ENCODE results near the gene NR3C2.

Gene NR3C2

GRCh38 chr4:148216866-148217814, 225.1 kb downstream of the NR3C2 start:
- Histone ChIP-seq H3K4me3 (ENCODE audit: low read depth in 1 of 5, low read length in 5 of 5) (peak overlapping the region; percentile 34 to 62 (median 60)), H3K4me1 (ENCODE audit: control insufficient read depth in 5 of 5, insufficient read depth in 5 of 5, low read length in 5 of 5) (peaks cover 0 to 18% (median 7%) of the 10 kb centered on the region in 5 donors), H3K36me3 (ENCODE audit: control insufficient read depth in 5 of 5, insufficient read depth in 5 of 5, low read length in 5 of 5) (no peaks in the 10 kb centered on the region), H3K9me3 (ENCODE audit: control insufficient read depth in 5 of 5, low read length in 5 of 5) (peaks cover 0 to 2% (median 0%) of the 10 kb centered on the region in 5 donors), H3K9ac (ENCODE audit: low read length in 5 of 5) (peak overlapping the region in 1 of 5 donors; percentile 9), H3K27ac (ENCODE audit: low read depth, low read length) (peak overlapping the region; percentile 25), H3K27me3 (ENCODE audit: control insufficient read depth in 5 of 5, insufficient read depth in 4 of 5, low read length in 5 of 5) (no peaks in the 10 kb centered on the region)

DNA sequence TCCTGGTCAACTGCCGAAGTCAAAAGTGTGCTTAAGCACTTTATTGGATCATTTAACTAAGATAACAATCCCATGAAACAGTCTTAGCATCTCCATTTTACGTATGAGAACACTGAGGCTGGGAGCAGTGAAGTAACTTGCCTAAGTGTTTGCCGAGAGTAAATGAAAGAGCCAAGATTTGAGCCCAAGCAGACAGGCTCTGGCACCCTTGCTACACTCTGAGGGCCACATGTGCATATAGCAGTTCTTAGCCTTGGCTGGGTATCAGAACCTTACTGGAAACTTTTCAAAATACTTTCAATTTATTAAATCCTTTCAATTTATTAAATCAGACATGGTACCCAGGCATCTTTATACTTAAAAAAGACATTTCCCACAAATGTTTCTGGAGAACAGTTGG, 225.9 kb downstream of the NR3C2 start:
- H3K36me3 ChIP-seq (ENCODE audit: control insufficient read depth in 5 of 5, insufficient read depth in 5 of 5, low read length in 5 of 5) = no peaks in the 10 kb centered on the region
- peak overlapping the region in 2 of 5 donors; percentile 34 to 62 for H3K4me3 ChIP-seq (ENCODE audit: low read depth in 1 of 5, low read length in 5 of 5)
- H3K27me3 ChIP-seq (ENCODE audit: control insufficient read depth in 5 of 5, insufficient read depth in 4 of 5, low read length in 5 of 5) = no peaks in the 10 kb centered on the region
- H3K9me3 ChIP-seq (ENCODE audit: control insufficient read depth in 5 of 5, low read length in 5 of 5) = peaks cover 0 to 2% (median 0%) of the 10 kb centered on the region in 5 donors
- no peak overlapping the region for H3K27ac ChIP-seq (ENCODE audit: low read depth, low read length)
- H3K4me1 ChIP-seq (ENCODE audit: control insufficient read depth in 5 of 5, insufficient read depth in 5 of 5, low read length in 5 of 5) = peaks cover 0 to 18% (median 7%) of the 10 kb centered on the region in 5 donors
- peak overlapping the region in 1 of 5 donors; percentile 9 for H3K9ac ChIP-seq (ENCODE audit: low read length in 5 of 5)

DNA sequence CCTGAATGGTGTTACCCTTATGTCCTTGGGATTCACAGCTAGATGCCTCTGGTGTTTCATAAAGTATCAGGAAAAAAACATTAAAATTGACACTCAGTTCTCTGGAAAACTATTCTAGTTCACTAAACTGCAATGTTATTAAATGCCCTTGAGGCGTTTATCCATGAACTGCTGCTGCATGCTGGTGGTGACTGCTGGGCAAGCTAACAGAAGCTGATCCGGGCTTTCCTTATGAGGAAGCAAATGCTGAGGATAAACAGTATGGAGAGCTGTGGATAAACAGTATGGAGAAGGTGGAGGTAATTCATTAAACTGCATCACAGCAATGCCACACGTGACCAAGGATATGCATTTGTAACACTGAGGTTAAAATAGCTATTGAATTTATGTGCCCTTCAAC, 227.0 kb downstream of the NR3C2 start:
- Histone ChIP-seq H3K4me1 (ENCODE audit: control insufficient read depth in 5 of 5, insufficient read depth in 5 of 5, low read length in 5 of 5) (peaks cover 0 to 18% (median 7%) of the 10 kb centered on the region in 5 donors), H3K27ac (ENCODE audit: low read depth, low read length) (no peak overlapping the region), H3K4me3 (ENCODE audit: low read depth in 1 of 5, low read length in 5 of 5) (no peak overlapping the region), H3K27me3 (ENCODE audit: control insufficient read depth in 5 of 5, insufficient read depth in 4 of 5, low read length in 5 of 5) (no peaks in the 10 kb centered on the region), H3K9me3 (ENCODE audit: control insufficient read depth in 5 of 5, low read length in 5 of 5) (peaks cover 0 to 2% (median 0%) of the 10 kb centered on the region in 5 donors), H3K36me3 (ENCODE audit: control insufficient read depth in 5 of 5, insufficient read depth in 5 of 5, low read length in 5 of 5) (no peaks in the 10 kb centered on the region), H3K9ac (ENCODE audit: low read length in 5 of 5) (no peak overlapping the region)

- no peak overlapping the region for H3K27ac ChIP-seq (ENCODE audit: low read depth, low read length)
- H3K4me3 ChIP-seq (ENCODE audit: low read depth in 1 of 5, low read length in 5 of 5) = no peak overlapping the region
- H3K9ac ChIP-seq (ENCODE audit: low read length in 5 of 5) = no peak overlapping the region
- H3K4me1 ChIP-seq (ENCODE audit: control insufficient read depth in 5 of 5, insufficient read depth in 5 of 5, low read length in 5 of 5) = peaks cover 0 to 18% (median 7%) of the 10 kb centered on the region in 5 donors
- no peaks in the 10 kb centered on the region for H3K36me3 ChIP-seq (ENCODE audit: control insufficient read depth in 5 of 5, insufficient read depth in 5 of 5, low read length in 5 of 5)
- no peaks in the 10 kb centered on the region for H3K27me3 ChIP-seq (ENCODE audit: control insufficient read depth in 5 of 5, insufficient read depth in 4 of 5, low read length in 5 of 5)
- peaks cover 0 to 2% (median 0%) of the 10 kb centered on the region in 5 donors for H3K9me3 ChIP-seq (ENCODE audit: control insufficient read depth in 5 of 5, low read length in 5 of 5)
These were observed 227.6 kb downstream of the NR3C2 start for GRCh38 chr4:148214529-148215166.

- H3K4me1 ChIP-seq (ENCODE audit: control insufficient read depth in 5 of 5, insufficient read depth in 5 of 5, low read length in 5 of 5) = peaks cover 0 to 9% (median 0%) of the 10 kb centered on the region in 5 donors
- H3K9me3 ChIP-seq (ENCODE audit: control insufficient read depth in 5 of 5, low read length in 5 of 5) = no peaks in the 10 kb centered on the region
- H3K9ac ChIP-seq (ENCODE audit: low read length in 5 of 5) = no peak overlapping the region
- H3K36me3 ChIP-seq (ENCODE audit: control insufficient read depth in 5 of 5, insufficient read depth in 5 of 5, low read length in 5 of 5) = no peaks in the 10 kb centered on the region
- no peaks in the 10 kb centered on the region for H3K27me3 ChIP-seq (ENCODE audit: control insufficient read depth in 5 of 5, insufficient read depth in 4 of 5, low read length in 5 of 5)
- no peak overlapping the region for H3K4me3 ChIP-seq (ENCODE audit: low read depth in 1 of 5, low read length in 5 of 5)
- H3K27ac ChIP-seq (ENCODE audit: low read depth, low read length) = no peak overlapping the region
These were observed 230.7 kb downstream of the NR3C2 start for GRCh38 chr4:148211533-148211932.

DNA sequence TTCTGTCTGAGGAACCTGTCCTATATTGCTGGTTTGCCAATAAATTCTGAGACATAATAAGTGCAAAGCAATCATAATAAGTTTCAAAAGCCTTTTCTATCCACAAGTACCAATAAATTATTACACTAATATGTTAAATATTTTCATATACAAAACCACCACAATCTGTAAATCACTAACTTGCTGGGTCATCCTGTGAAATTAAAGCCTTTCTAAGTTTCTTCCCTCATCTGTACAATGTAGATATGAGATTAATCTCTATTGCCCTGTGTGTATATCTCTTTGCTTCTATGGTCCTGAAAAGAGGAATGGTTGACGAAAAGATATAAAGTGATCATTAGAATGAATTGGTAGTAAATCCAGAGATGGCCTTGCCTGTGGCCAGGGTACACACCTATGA, 231.6 kb downstream of the NR3C2 start:
- Histone ChIP-seq H3K9ac (ENCODE audit: low read length in 5 of 5) (no peak overlapping the region), H3K27ac (ENCODE audit: low read depth, low read length) (no peak overlapping the region), H3K27me3 (ENCODE audit: control insufficient read depth in 5 of 5, insufficient read depth in 4 of 5, low read length in 5 of 5) (no peaks in the 10 kb centered on the region), H3K36me3 (ENCODE audit: control insufficient read depth in 5 of 5, insufficient read depth in 5 of 5, low read length in 5 of 5) (no peaks in the 10 kb centered on the region), H3K4me1 (ENCODE audit: control insufficient read depth in 5 of 5, insufficient read depth in 5 of 5, low read length in 5 of 5) (peaks cover 0 to 7% (median 0%) of the 10 kb centered on the region in 5 donors), H3K4me3 (ENCODE audit: low read depth in 1 of 5, low read length in 5 of 5) (no peak overlapping the region), H3K9me3 (ENCODE audit: control insufficient read depth in 5 of 5, low read length in 5 of 5) (no peaks in the 10 kb centered on the region)

DNA sequence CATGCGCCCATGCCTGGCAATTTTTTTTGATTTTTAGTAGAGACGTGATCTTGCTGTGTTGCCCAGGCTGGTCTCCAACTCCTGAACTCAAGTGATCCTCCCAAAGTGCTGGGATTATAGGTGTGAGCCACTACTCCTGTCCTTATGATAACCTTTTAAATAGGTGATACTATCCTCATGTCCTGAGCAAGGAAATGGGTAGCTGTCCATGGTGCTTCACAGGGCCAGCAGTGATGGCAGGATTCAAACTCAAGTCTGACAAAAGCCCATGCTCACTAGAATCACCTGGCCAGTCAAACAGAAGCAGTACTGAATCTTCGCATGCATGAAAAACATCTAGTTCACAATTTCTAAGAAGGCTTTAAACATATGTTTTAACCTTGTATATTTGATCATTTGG, 235.1 kb downstream of the NR3C2 start:
- Histone ChIP-seq H3K27ac (ENCODE audit: low read depth, low read length) (no peak overlapping the region), H3K4me1 (ENCODE audit: control insufficient read depth in 5 of 5, insufficient read depth in 5 of 5, low read length in 5 of 5) (peaks cover 0 to 14% (median 3%) of the 10 kb centered on the region in 5 donors), H3K9ac (ENCODE audit: low read length in 5 of 5) (no peak overlapping the region), H3K36me3 (ENCODE audit: control insufficient read depth in 5 of 5, insufficient read depth in 5 of 5, low read length in 5 of 5) (no peaks in the 10 kb centered on the region), H3K9me3 (ENCODE audit: control insufficient read depth in 5 of 5, low read length in 5 of 5) (no peaks in the 10 kb centered on the region), H3K4me3 (ENCODE audit: low read depth in 1 of 5, low read length in 5 of 5) (no peak overlapping the region), H3K27me3 (ENCODE audit: control insufficient read depth in 5 of 5, insufficient read depth in 4 of 5, low read length in 5 of 5) (no peaks in the 10 kb centered on the region)

- Histone ChIP-seq H3K27ac (ENCODE audit: low read depth, low read length) (no peak overlapping the region), H3K27me3 (ENCODE audit: control insufficient read depth in 5 of 5, insufficient read depth in 4 of 5, low read length in 5 of 5) (no peaks in the 10 kb centered on the region), H3K9ac (ENCODE audit: low read length in 5 of 5) (no peak overlapping the region), H3K9me3 (ENCODE audit: control insufficient read depth in 5 of 5, low read length in 5 of 5) (no peaks in the 10 kb centered on the region), H3K36me3 (ENCODE audit: control insufficient read depth in 5 of 5, insufficient read depth in 5 of 5, low read length in 5 of 5) (no peaks in the 10 kb centered on the region), H3K4me3 (ENCODE audit: low read depth in 1 of 5, low read length in 5 of 5) (no peak overlapping the region), H3K4me1 (ENCODE audit: control insufficient read depth in 5 of 5, insufficient read depth in 5 of 5, low read length in 5 of 5) (peaks cover 0 to 14% (median 3%) of the 10 kb centered on the region in 5 donors)
These were observed 236.7 kb downstream of the NR3C2 start for GRCh38 chr4:148205476-148205875.

DNA sequence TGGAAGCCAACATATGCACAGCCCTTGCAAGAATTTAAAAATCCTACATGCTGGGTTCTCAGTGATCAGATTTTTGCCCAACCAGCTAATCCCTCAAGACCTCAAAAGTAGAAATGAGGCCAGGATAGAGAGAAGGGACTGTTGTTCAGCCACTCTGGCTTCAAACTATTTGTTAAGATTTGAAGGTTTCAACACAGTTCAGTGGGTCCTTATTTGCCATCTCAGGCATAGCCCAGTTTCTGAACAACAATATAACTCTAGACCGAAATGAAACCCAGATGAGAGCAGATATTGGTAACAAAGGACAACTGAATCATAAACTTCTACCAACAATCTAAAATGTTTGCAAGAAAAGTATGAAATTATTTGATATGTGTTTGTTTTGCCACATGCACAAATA, 237.3 kb downstream of the NR3C2 start:
- no peak overlapping the region for H3K27ac ChIP-seq (ENCODE audit: low read depth, low read length)
- H3K4me1 ChIP-seq (ENCODE audit: control insufficient read depth in 5 of 5, insufficient read depth in 5 of 5, low read length in 5 of 5) = peaks cover 0 to 14% (median 3%) of the 10 kb centered on the region in 5 donors
- H3K4me3 ChIP-seq (ENCODE audit: low read depth in 1 of 5, low read length in 5 of 5) = no peak overlapping the region
- H3K27me3 ChIP-seq (ENCODE audit: control insufficient read depth in 5 of 5, insufficient read depth in 4 of 5, low read length in 5 of 5) = no peaks in the 10 kb centered on the region
- H3K36me3 ChIP-seq (ENCODE audit: control insufficient read depth in 5 of 5, insufficient read depth in 5 of 5, low read length in 5 of 5) = no peaks in the 10 kb centered on the region
- no peak overlapping the region for H3K9ac ChIP-seq (ENCODE audit: low read length in 5 of 5)
- H3K9me3 ChIP-seq (ENCODE audit: control insufficient read depth in 5 of 5, low read length in 5 of 5) = no peaks in the 10 kb centered on the region

DNA sequence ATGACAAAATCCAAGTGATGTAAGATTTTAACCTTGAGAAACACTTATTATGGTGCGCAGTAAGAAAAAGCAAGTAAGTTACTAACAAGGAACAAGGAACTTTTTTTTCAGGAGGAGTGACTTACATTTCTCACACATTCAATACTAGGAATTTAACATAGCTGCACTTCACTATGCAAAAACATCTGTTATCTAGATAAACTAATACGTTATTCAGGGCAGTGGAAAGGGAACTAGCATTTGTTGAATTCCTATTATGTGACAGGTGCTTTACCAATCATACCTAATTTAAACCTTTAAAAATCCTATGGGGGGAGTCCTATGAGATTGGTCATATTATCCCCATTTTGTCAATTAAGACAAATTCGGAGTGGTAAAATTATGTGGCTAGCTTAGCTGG, 238.0 kb downstream of the NR3C2 start:
- Histone ChIP-seq H3K9ac (ENCODE audit: low read length in 5 of 5) (no peak overlapping the region), H3K9me3 (ENCODE audit: control insufficient read depth in 5 of 5, low read length in 5 of 5) (no peaks in the 10 kb centered on the region), H3K27ac (ENCODE audit: low read depth, low read length) (no peak overlapping the region), H3K36me3 (ENCODE audit: control insufficient read depth in 5 of 5, insufficient read depth in 5 of 5, low read length in 5 of 5) (no peaks in the 10 kb centered on the region), H3K27me3 (ENCODE audit: control insufficient read depth in 5 of 5, insufficient read depth in 4 of 5, low read length in 5 of 5) (no peaks in the 10 kb centered on the region), H3K4me3 (ENCODE audit: low read depth in 1 of 5, low read length in 5 of 5) (no peak overlapping the region), H3K4me1 (ENCODE audit: control insufficient read depth in 5 of 5, insufficient read depth in 5 of 5, low read length in 5 of 5) (peaks cover 0 to 14% (median 3%) of the 10 kb centered on the region in 5 donors)

Measured in subcutaneous abdominal adipose tissue (tissue), 5 donors.